GM23338 (cell line): Measurements from ENCODE around the gene DPEP2NB. TPM values are rescaled to one million over a fixed set of nuclear protein-coding genes. Genes with fewer than 3 reads are reported as not detected.

ENCODE experiments used
- ATAC-seq: fragments of 200-7000 bp; cut with Tn5 transposase; 3 replicates; pipeline ENCODE4 v1.9.1; 2020
- DNase-seq: peaks from one replicate; pipeline ENCODE4 v3.0.0-alpha.2; 2015; ENCODE audit warnings: low spot score
- H2AFZ ChIP-seq: fragments of 200-600 bp; sonication (generic); 2 replicates; pipeline ENCODE4 v1.8.0; 2016; ENCODE audit warnings: antibody characterized with exemption, mild to moderate bottlenecking, moderate library complexity
- H3F3A ChIP-seq: fragments of 200-600 bp; sonication (generic); replicated peaks from 2 replicates; pipeline ENCODE4 v1.8.0; 2017; ENCODE audit warnings: antibody characterized with exemption, mixed run types, low read depth
- H3K27ac ChIP-seq: fragments of 200-600 bp; sonication (generic); 2 replicates; pipeline ENCODE4 v1.6.1; 2016; ENCODE audit warnings: low read depth
- H3K27me3 ChIP-seq: fragments of 200-600 bp; sonication (generic); 2 replicates; pipeline ENCODE4 v1.8.0; 2016; ENCODE audit warnings: mild to moderate bottlenecking, mixed run types, moderate library complexity; ENCODE audit not compliant: insufficient read depth
- H3K36me3 ChIP-seq: fragments of 200-600 bp; sonication (generic); 2 replicates; pipeline ENCODE4 v1.8.0; 2016; ENCODE audit warnings: mild to moderate bottlenecking; ENCODE audit not compliant: insufficient read depth
- H3K4me1 ChIP-seq: fragments of 200-600 bp; sonication (generic); 2 replicates; pipeline ENCODE4 v1.8.0; 2016; ENCODE audit warnings: mild to moderate bottlenecking, moderate library complexity; ENCODE audit not compliant: insufficient read depth
- H3K4me2 ChIP-seq: fragments of 200-600 bp; sonication (generic); 2 replicates; pipeline ENCODE4 v1.7.1; 2017; ENCODE audit warnings: mixed run types
- H3K4me3 ChIP-seq: fragments of 200-600 bp; sonication (generic); 2 replicates; pipeline ENCODE4 v1.6.1; 2016; ENCODE audit warnings: mixed run types
- H3K79me2 ChIP-seq: fragments of 200-600 bp; sonication (generic); replicated peaks from 2 replicates; pipeline ENCODE4 v1.8.0; 2017; ENCODE audit warnings: mild to moderate bottlenecking; ENCODE audit not compliant: insufficient read depth
- H3K9me2 ChIP-seq: fragments of 200-600 bp; sonication (generic); 2 replicates; pipeline ENCODE4 v1.8.0; 2017; ENCODE audit not compliant: insufficient read depth
- H4K20me1 ChIP-seq: fragments of 200-600 bp; sonication (generic); replicated peaks from 2 replicates; pipeline ENCODE4 v1.8.0; 2017; ENCODE audit warnings: mild to moderate bottlenecking; ENCODE audit not compliant: insufficient read depth
- H3K27ac Mint-ChIP-seq: 2 replicates; pipeline ENCODE4 v1.8.0; 2020; ENCODE audit warnings: inconsistent platforms, mild to moderate bottlenecking, moderate library complexity, mixed read lengths
- H3K27me3 Mint-ChIP-seq: 3 replicates; pipeline ENCODE4 v1.8.0; 2022; ENCODE audit warnings: low read depth, mild to moderate bottlenecking, moderate library complexity, mixed read lengths, inconsistent platforms; ENCODE audit not compliant: insufficient read depth, poor library complexity
- H3K36me3 Mint-ChIP-seq: 3 replicates; pipeline ENCODE4 v1.8.0; 2021; ENCODE audit warnings: low read depth, mild to moderate bottlenecking, inconsistent platforms, moderate library complexity, mixed read lengths
- H3K4me1 Mint-ChIP-seq: 3 replicates; pipeline ENCODE4 v1.8.0; 2020; ENCODE audit warnings: mild to moderate bottlenecking, inconsistent platforms, mixed read lengths
- H3K4me3 Mint-ChIP-seq: 3 replicates; pipeline ENCODE4 v1.8.0; 2021; ENCODE audit warnings: moderate library complexity, mild to moderate bottlenecking, inconsistent platforms, mixed read lengths
- H3K9me3 Mint-ChIP-seq: 3 replicates; pipeline ENCODE4 v1.8.0; 2020; ENCODE audit warnings: moderate library complexity, mild to moderate bottlenecking, inconsistent platforms, mixed read lengths
- CREB1 ChIP-seq: fragments of 250-450 bp; sonication (Bioruptor Pico); IDR thresholded peaks from 2 replicates; pipeline ENCODE4 v1.5.0; 2020; ENCODE audit warnings: low read depth, mild to moderate bottlenecking, moderate library complexity
- ETS1 ChIP-seq: IDR thresholded peaks from 2 replicates; pipeline ENCODE4 v1.6.1; 2016; ENCODE audit warnings: antibody characterized with exemption
- EZH2 ChIP-seq: fragments of 200-600 bp; sonication (generic); IDR thresholded peaks from one replicate; pipeline ENCODE4 v1.8.0; 2017; ENCODE audit warnings: antibody characterized with exemption, mild to moderate bottlenecking, low read depth; ENCODE audit not compliant: unreplicated experiment
- JUNB ChIP-seq: IDR thresholded peaks from one replicate; pipeline ENCODE4 v1.6.1; 2016; ENCODE audit warnings: antibody characterized with exemption; ENCODE audit not compliant: unreplicated experiment
- NANOG ChIP-seq: IDR thresholded peaks from 2 replicates; pipeline ENCODE4 v1.6.1; 2016; ENCODE audit warnings: antibody characterized with exemption, borderline replicate concordance
- REST ChIP-seq: IDR thresholded peaks from one replicate; pipeline ENCODE4 v1.6.1; 2018; ENCODE audit warnings: antibody characterized with exemption; ENCODE audit not compliant: unreplicated experiment
- STAT1 ChIP-seq: IDR thresholded peaks from one replicate; pipeline ENCODE4 v1.6.1; 2016; ENCODE audit warnings: antibody characterized with exemption; ENCODE audit not compliant: unreplicated experiment
- ZNF114 ChIP-seq: fragments of 250-450 bp; sonication (Bioruptor Pico); IDR thresholded peaks from 2 replicates; pipeline ENCODE4 v1.5.0; 2020; ENCODE audit warnings: mild to moderate bottlenecking, moderate library complexity
- ZNF331 ChIP-seq: fragments of 250-450 bp; sonication (Bioruptor Pico); IDR thresholded peaks from 2 replicates; pipeline ENCODE4 v1.5.0; 2020; ENCODE audit warnings: low read depth, mild to moderate bottlenecking, moderate library complexity
- ZNF462 ChIP-seq: fragments of 250-450 bp; sonication (Bioruptor Pico); IDR thresholded peaks from 2 replicates; pipeline ENCODE4 v1.5.0; 2020; ENCODE audit warnings: mild to moderate bottlenecking, moderate library complexity
- polyA plus RNA-seq: library from polyadenylated mRNA; unstranded; fragments of >200 nt; fragmentation: Nextera tagmentation; extraction: Ambion mirVana; gene quantifications from 2 replicates; pipeline ENCODE4 v1.2.1, GENCODE V29; 2016
- total RNA-seq: library from RNA; depleted of rRNA; stranded (reverse); fragments of >200 nt; shearing (Covaris generic); gene quantifications from 2 replicates; pipeline ENCODE4 v1.2.3, GENCODE V29; 2014
- TF ChIP-seq, protein P1 (sequence below), 2 experiments: fragments of 200-600 bp in 1 of 2; sonication (generic) in 1 of 2; conservative IDR thresholded peaks; 2 replicates each; pipeline versions ENCODE4 v1.5.1 to v1.6.1; 2016 to 2017; ENCODE audit warnings: antibody characterized with exemption in 2 of 2, low read depth in 2 of 2, mild to moderate bottlenecking in 2 of 2, moderate library complexity in 1 of 2

The DPEP2NB gene
- total and polyA plus RNA-seq, 2 experiments from 2014 or later: not detected

DNA sequence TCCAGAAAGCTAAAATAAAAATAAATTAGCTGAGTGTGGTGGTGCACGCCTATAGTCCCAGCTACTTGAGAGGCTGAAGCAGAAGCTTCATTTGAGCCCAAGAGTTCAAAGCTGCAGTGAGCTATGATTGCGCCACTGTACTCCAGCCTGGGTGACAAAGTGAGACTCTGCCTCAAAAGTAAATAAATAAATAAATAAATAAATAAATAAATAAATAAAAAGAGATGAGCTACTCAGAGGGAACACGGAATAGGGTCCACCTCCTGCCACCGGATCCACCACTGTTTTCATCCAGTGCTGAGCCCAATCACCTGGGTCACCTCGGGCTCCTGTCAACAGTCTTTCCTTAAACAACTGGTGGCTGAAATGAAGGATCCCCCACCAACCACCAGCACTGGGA is 28.8 kb downstream of the DPEP2NB start:
- DNase-seq: no peak

More for the DNA sequence above, 28.8 kb downstream of the DPEP2NB start:
- H3K27me3 ChIP-seq: no peaks in the 10 kb centered on the region
- no peak for ATAC-seq
- no peak overlapping the region for H3K4me2 ChIP-seq
- no peaks in the 10 kb centered on the region for H4K20me1 ChIP-seq
- no peaks in the 10 kb centered on the region for H3K36me3 ChIP-seq
- H3F3A ChIP-seq: no peaks in the 10 kb centered on the region
- Mint-ChIP-seq H3K36me3 (no peaks in the 10 kb centered on the region), H3K4me3 (no peak overlapping the region), H3K27me3 (peaks cover 18% of the 10 kb centered on the region), H3K4me1 (peaks cover 8% of the 10 kb centered on the region; the same call in 1 of the 3 replicates), H3K27ac (no peak overlapping the region), H3K9me3 (peaks cover 11% of the 10 kb centered on the region)
- H3K79me2 ChIP-seq: no peaks in the 10 kb centered on the region
- no peak overlapping the region for H3K4me3 ChIP-seq
- H2AFZ ChIP-seq: no peak overlapping the region
- H3K9me2 ChIP-seq: peaks cover 3% of the 10 kb centered on the region; the same call in 1 of the 2 replicates
- no peak overlapping the region for H3K27ac ChIP-seq
- no peaks in the 10 kb centered on the region for H3K4me1 ChIP-seq
- TF ChIP-seq ZNF114 (no peak), STAT1 (no peak), JUNB (no peak), EZH2 (no peak), CREB1 (no peak), ETS1 (no peak), ZNF462 (CRISPR knock-in tag) (no peak), NANOG (no peak), REST (no peak), ZNF331 (CRISPR knock-in tag) (no peak)
- TF ChIP-seq, protein P1, sequence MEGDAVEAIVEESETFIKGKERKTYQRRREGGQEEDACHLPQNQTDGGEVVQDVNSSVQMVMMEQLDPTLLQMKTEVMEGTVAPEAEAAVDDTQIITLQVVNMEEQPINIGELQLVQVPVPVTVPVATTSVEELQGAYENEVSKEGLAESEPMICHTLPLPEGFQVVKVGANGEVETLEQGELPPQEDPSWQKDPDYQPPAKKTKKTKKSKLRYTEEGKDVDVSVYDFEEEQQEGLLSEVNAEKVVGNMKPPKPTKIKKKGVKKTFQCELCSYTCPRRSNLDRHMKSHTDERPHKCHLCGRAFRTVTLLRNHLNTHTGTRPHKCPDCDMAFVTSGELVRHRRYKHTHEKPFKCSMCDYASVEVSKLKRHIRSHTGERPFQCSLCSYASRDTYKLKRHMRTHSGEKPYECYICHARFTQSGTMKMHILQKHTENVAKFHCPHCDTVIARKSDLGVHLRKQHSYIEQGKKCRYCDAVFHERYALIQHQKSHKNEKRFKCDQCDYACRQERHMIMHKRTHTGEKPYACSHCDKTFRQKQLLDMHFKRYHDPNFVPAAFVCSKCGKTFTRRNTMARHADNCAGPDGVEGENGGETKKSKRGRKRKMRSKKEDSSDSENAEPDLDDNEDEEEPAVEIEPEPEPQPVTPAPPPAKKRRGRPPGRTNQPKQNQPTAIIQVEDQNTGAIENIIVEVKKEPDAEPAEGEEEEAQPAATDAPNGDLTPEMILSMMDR (conservative IDR thresholded peaks at IDR 0.05; ENCODE audit: low read depth in 2 of 2): no peak
